Liver (tissue), 9 donors: ENCODE results near the gene ESD. TPM values are rescaled to one million over a fixed set of nuclear protein-coding genes. Genes with fewer than 3 reads are reported as not detected.

ENCODE experiments used
- DNase-seq: peaks from one replicate; pipeline ENCODE4 v3.0.0-alpha.2; 2017; ENCODE audit warnings: low spot score
- H3K27ac ChIP-seq, 2 donors: one replicate each; pipeline ENCODE4 v1.7.0; 2013; ENCODE audit warnings: inconsistent platforms in 2 of 2, low read length in 2 of 2, control low read depth in 1 of 2, low read depth in 1 of 2, mild to moderate bottlenecking in 1 of 2
- H3K27me3 ChIP-seq, 4 donors: one replicate each; pipeline versions ENCODE4 v1.6.1 to v1.7.0; 2013; ENCODE audit warnings: low read length in 3 of 4, inconsistent platforms in 1 of 4, mild to moderate bottlenecking in 1 of 4, moderate library complexity in 1 of 4; ENCODE audit not compliant: control insufficient read depth in 4 of 4, insufficient read depth in 4 of 4
- H3K36me3 ChIP-seq, 4 donors: one replicate each; pipeline versions ENCODE4 v1.6.1 to v1.7.0; 2013; ENCODE audit warnings: low read length in 3 of 4, mild to moderate bottlenecking in 3 of 4, low read depth in 1 of 4, moderate library complexity in 1 of 4; ENCODE audit not compliant: control insufficient read depth in 4 of 4, insufficient read depth in 3 of 4
- H3K4me1 ChIP-seq, 4 donors: one replicate each; pipeline versions ENCODE4 v1.6.1 to v1.7.0; 2013; ENCODE audit warnings: low read length in 3 of 4, mild to moderate bottlenecking in 3 of 4, moderate library complexity in 1 of 4; ENCODE audit not compliant: control insufficient read depth in 4 of 4, insufficient read depth in 4 of 4
- H3K4me3 ChIP-seq, 3 donors: one replicate each; pipeline versions ENCODE4 v1.6.1 to v1.7.0; 2013; ENCODE audit warnings: low read length in 3 of 3, control low read depth in 1 of 3, low read depth in 1 of 3, mild to moderate bottlenecking in 1 of 3
- H3K9ac ChIP-seq, 2 donors: one replicate each; pipeline ENCODE4 v1.7.0; 2013; ENCODE audit warnings: low read length in 2 of 2, mild to moderate bottlenecking in 2 of 2, moderate library complexity in 2 of 2, control low read depth in 1 of 2, low read depth in 1 of 2
- H3K9me3 ChIP-seq, 4 donors: one replicate each; pipeline versions ENCODE4 v1.6.1 to v1.7.0; 2013; ENCODE audit warnings: low read length in 3 of 4; ENCODE audit not compliant: control insufficient read depth in 4 of 4
- EGR1 ChIP-seq, 2 donors: IDR thresholded peaks; 2 replicates each; pipeline ENCODE4 v1.6.1; 2016 to 2018; ENCODE audit warnings: antibody characterized with exemption in 2 of 2, low read depth in 2 of 2
- FOXA1 ChIP-seq: IDR thresholded peaks from 2 replicates; pipeline ENCODE4 v1.6.1; 2016; ENCODE audit warnings: antibody characterized with exemption
- FOXA2 ChIP-seq: IDR thresholded peaks from 2 replicates; pipeline ENCODE4 v1.6.1; 2016; ENCODE audit warnings: antibody characterized with exemption
- GABPA ChIP-seq, 2 donors: IDR thresholded peaks in 1 of 2; conservative IDR thresholded peaks in 1 of 2; 2 replicates each; pipeline ENCODE4 v1.6.1; 2016; ENCODE audit warnings: antibody characterized with exemption in 2 of 2, mild to moderate bottlenecking in 1 of 2, moderate library complexity in 1 of 2
- HNF4A ChIP-seq, 2 donors: conservative IDR thresholded peaks; 2 replicates each; pipeline ENCODE4 v1.6.1; 2016; ENCODE audit warnings: antibody characterized with exemption in 2 of 2, mild to moderate bottlenecking in 2 of 2
- HNF4G ChIP-seq: IDR thresholded peaks from 2 replicates; pipeline ENCODE4 v1.6.1; 2016; ENCODE audit warnings: antibody characterized with exemption
- JUND ChIP-seq, 2 donors: IDR thresholded peaks; 2 replicates each; pipeline ENCODE4 v1.6.1; 2016; ENCODE audit warnings: antibody characterized with exemption in 2 of 2
- NR2F2 ChIP-seq: IDR thresholded peaks from 2 replicates; pipeline ENCODE4 v1.6.1; 2016; ENCODE audit warnings: antibody characterized with exemption
- RAD21 ChIP-seq, 2 donors: IDR thresholded peaks; 2 replicates each; pipeline ENCODE4 v1.6.1; 2016; ENCODE audit warnings: antibody characterized with exemption in 2 of 2, mild to moderate bottlenecking in 2 of 2
- RXRA ChIP-seq, 2 donors: IDR thresholded peaks; 2 replicates each; pipeline ENCODE4 v1.6.1; 2017 to 2018; ENCODE audit warnings: antibody characterized with exemption in 2 of 2, mild to moderate bottlenecking in 1 of 2
- SP1 ChIP-seq: IDR thresholded peaks from 2 replicates; pipeline ENCODE4 v1.6.1; 2018; ENCODE audit warnings: antibody characterized with exemption, mild to moderate bottlenecking
- TAF1 ChIP-seq: conservative IDR thresholded peaks from 2 replicates; pipeline ENCODE4 v1.6.1; 2016; ENCODE audit warnings: antibody characterized with exemption, mild to moderate bottlenecking
- YY1 ChIP-seq: IDR thresholded peaks from 2 replicates; pipeline ENCODE4 v1.6.1; 2016; ENCODE audit warnings: antibody characterized with exemption, mild to moderate bottlenecking
- WGBS: extraction: QIAGEN DNeasy Blood & Tissue Kit; methylation state at CpG from one replicate; pipeline ENCODE4 v1.1.7; 2013; 5-methylcytosine and 5-hydroxymethylcytosine counted together
- polyA plus RNA-seq, 2 donors: library from polyadenylated mRNA; stranded (reverse) in 1 of 2; unstranded in 1 of 2; fragments of 200-250 nt in 1 of 2; fragments of >200 nt in 1 of 2; fragmentation: Nextera tagmentation in 1 of 2; extraction: Ambion mirVana in 1 of 2; gene quantifications; one replicate each; pipeline versions ENCODE4 v1.2.1 to v1.2.3, GENCODE V29; 2013 to 2015
- total RNA-seq, 2 donors: library from RNA; depleted of rRNA; stranded (reverse); fragments of >200 nt; gene quantifications; one replicate each; pipeline ENCODE4 v1.2.3, GENCODE V29; 2014
- TF ChIP-seq, protein P1 (sequence below): fragments of 150-350 bp; IDR thresholded peaks from 2 replicates; pipeline ENCODE4 v1.5.1; 2017; ENCODE audit warnings: improper control_type of control experiment, low read depth, low read length; ENCODE audit not compliant: missing input control
- TF ChIP-seq, protein P2 (sequence below): IDR thresholded peaks from 2 replicates; pipeline ENCODE4 v1.6.1; 2016; ENCODE audit warnings: antibody characterized with exemption
- TF ChIP-seq, protein P3 (sequence below): IDR thresholded peaks from 2 replicates; pipeline ENCODE4 v1.6.1; 2016; ENCODE audit warnings: antibody characterized with exemption
- TF ChIP-seq, protein P4 (sequence below): IDR thresholded peaks from 2 replicates; pipeline ENCODE4 v1.6.1; 2016; ENCODE audit warnings: antibody characterized with exemption
- TF ChIP-seq, protein P5 (sequence below): IDR thresholded peaks from 2 replicates; pipeline ENCODE4 v1.6.1; 2016; ENCODE audit warnings: antibody characterized with exemption, mild to moderate bottlenecking
- donor health status: healthy.
- donor health status: healthy.
- donor health status: healthy.
- donor health status: healthy.
- donor health status: healthy.

Gene ESD
- total and polyA plus RNA-seq, 4 donors, result 63.3 to 146 (median 72.0) TPM

DNA sequence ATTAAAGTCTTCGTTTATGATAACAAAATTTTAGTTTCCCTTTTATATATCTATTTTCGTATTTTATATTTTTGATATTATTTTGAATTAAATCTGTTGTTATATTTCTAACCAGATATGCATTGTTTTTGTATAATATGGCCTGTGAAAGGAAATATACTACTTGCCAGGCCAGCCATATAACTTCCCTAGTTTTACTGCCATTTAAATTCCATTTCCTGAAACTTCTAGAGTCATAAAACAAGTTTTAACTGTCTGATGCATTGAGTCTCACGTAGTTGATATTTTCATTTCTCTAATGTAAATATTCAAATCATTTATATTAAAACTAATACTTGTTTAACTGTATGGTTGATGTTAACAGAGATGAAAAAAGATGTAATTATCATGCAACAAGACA, 13.5 kb downstream of the ESD start:
- Histone ChIP-seq H3K27me3 (no peaks in the 10 kb centered on the region), H3K27ac (no peak overlapping the region), H3K4me3 (no peak overlapping the region), H3K9ac (no peak overlapping the region), H3K9me3 (no peaks in the 10 kb centered on the region), H3K4me1 (no peaks in the 10 kb centered on the region), H3K36me3 (peaks cover 2 to 68% (median 58%) of the 10 kb centered on the region in 4 donors)
- DNase-seq, result no peak
- WGBS, result 92% methylated on average over 3 of the region's 3 CpGs
- no peak for TF ChIP-seq FOXA2
- no peak for TF ChIP-seq HNF4A (conservative IDR thresholded peaks at IDR 0.05)
- TF ChIP-seq NR2F2, result no peak
- no peak for TF ChIP-seq TAF1
- no peak for TF ChIP-seq GABPA (IDR thresholded peaks at IDR 0.05 in 1 of 2, conservative IDR thresholded peaks at IDR 0.05 in 1 of 2)
- TF ChIP-seq, protein P1, sequence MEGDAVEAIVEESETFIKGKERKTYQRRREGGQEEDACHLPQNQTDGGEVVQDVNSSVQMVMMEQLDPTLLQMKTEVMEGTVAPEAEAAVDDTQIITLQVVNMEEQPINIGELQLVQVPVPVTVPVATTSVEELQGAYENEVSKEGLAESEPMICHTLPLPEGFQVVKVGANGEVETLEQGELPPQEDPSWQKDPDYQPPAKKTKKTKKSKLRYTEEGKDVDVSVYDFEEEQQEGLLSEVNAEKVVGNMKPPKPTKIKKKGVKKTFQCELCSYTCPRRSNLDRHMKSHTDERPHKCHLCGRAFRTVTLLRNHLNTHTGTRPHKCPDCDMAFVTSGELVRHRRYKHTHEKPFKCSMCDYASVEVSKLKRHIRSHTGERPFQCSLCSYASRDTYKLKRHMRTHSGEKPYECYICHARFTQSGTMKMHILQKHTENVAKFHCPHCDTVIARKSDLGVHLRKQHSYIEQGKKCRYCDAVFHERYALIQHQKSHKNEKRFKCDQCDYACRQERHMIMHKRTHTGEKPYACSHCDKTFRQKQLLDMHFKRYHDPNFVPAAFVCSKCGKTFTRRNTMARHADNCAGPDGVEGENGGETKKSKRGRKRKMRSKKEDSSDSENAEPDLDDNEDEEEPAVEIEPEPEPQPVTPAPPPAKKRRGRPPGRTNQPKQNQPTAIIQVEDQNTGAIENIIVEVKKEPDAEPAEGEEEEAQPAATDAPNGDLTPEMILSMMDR, result no peak
- TF ChIP-seq JUND (IDR thresholded peaks at IDR 0.05), result no peak
- TF ChIP-seq RXRA (IDR thresholded peaks at IDR 0.05), result no peak
- no peak for TF ChIP-seq EGR1 (IDR thresholded peaks at IDR 0.05; ENCODE audit: low read depth in 2 of 2)
- no peak for TF ChIP-seq SP1
- TF ChIP-seq, protein P2, sequence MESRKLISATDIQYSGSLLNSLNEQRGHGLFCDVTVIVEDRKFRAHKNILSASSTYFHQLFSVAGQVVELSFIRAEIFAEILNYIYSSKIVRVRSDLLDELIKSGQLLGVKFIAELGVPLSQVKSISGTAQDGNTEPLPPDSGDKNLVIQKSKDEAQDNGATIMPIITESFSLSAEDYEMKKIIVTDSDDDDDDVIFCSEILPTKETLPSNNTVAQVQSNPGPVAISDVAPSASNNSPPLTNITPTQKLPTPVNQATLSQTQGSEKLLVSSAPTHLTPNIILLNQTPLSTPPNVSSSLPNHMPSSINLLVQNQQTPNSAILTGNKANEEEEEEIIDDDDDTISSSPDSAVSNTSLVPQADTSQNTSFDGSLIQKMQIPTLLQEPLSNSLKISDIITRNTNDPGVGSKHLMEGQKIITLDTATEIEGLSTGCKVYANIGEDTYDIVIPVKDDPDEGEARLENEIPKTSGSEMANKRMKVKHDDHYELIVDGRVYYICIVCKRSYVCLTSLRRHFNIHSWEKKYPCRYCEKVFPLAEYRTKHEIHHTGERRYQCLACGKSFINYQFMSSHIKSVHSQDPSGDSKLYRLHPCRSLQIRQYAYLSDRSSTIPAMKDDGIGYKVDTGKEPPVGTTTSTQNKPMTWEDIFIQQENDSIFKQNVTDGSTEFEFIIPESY, result no peak
- TF ChIP-seq, protein P3, sequence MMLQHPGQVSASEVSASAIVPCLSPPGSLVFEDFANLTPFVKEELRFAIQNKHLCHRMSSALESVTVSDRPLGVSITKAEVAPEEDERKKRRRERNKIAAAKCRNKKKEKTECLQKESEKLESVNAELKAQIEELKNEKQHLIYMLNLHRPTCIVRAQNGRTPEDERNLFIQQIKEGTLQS, result no peak
- TF ChIP-seq, protein P4, sequence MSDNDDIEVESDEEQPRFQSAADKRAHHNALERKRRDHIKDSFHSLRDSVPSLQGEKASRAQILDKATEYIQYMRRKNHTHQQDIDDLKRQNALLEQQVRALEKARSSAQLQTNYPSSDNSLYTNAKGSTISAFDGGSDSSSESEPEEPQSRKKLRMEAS, result no peak
- no peak for TF ChIP-seq RAD21 (IDR thresholded peaks at IDR 0.05)
- TF ChIP-seq HNF4G, result no peak
- no peak for TF ChIP-seq YY1
- TF ChIP-seq, protein P5, sequence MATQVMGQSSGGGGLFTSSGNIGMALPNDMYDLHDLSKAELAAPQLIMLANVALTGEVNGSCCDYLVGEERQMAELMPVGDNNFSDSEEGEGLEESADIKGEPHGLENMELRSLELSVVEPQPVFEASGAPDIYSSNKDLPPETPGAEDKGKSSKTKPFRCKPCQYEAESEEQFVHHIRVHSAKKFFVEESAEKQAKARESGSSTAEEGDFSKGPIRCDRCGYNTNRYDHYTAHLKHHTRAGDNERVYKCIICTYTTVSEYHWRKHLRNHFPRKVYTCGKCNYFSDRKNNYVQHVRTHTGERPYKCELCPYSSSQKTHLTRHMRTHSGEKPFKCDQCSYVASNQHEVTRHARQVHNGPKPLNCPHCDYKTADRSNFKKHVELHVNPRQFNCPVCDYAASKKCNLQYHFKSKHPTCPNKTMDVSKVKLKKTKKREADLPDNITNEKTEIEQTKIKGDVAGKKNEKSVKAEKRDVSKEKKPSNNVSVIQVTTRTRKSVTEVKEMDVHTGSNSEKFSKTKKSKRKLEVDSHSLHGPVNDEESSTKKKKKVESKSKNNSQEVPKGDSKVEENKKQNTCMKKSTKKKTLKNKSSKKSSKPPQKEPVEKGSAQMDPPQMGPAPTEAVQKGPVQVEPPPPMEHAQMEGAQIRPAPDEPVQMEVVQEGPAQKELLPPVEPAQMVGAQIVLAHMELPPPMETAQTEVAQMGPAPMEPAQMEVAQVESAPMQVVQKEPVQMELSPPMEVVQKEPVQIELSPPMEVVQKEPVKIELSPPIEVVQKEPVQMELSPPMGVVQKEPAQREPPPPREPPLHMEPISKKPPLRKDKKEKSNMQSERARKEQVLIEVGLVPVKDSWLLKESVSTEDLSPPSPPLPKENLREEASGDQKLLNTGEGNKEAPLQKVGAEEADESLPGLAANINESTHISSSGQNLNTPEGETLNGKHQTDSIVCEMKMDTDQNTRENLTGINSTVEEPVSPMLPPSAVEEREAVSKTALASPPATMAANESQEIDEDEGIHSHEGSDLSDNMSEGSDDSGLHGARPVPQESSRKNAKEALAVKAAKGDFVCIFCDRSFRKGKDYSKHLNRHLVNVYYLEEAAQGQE, result no peak
- no peak for TF ChIP-seq FOXA1
